Left colon (tissue), 2 donors: Measurements from ENCODE around the gene COG3. TPM values are rescaled to one million over a fixed set of nuclear protein-coding genes. Genes with fewer than 3 reads are reported as not detected.

Source experiments
- ATAC-seq: fragments of 200-7000 bp; cut with Tn5 transposase; one replicate; pipeline ENCODE4 v1.9.1; 2020; ENCODE audit warnings: mild to moderate bottlenecking, moderate library complexity
- DNase-seq, 2 donors: peaks; one replicate each; pipeline ENCODE4 v3.0.0-alpha.2; 2020
- intact Hi-C, 2 donors: fragments of 100-400 bp; cut with DNase I in 1 of 2; cut with micrococcal nuclease in 1 of 2; formaldehyde crosslinking; loops; one replicate each; pipeline versions ENCODE4 v1.11.2 to v1.14.0; 2022; cut with DNase I, micrococcal nuclease
- total RNA-seq, 2 donors: library from RNA; stranded (reverse); fragmentation: NEBNext Ultra II Directional; extraction: Animal tissue kit (Norgen Biotek cat#: 25700); gene quantifications; one replicate each; pipeline ENCODE4 v1.2.1, GENCODE V29; 2021
- donor health status: DM: no; HTN: no; CAD: no.
- donor health status: DM: yes; HTN: yes; CAD: no.

COG3 gene
- total RNA-seq, 2 donors from 2014 or later = 47.7 to 53.7 TPM

GRCh38 chr13:45584816-45585215, 120.1 kb downstream of the COG3 start:
- ATAC-seq (peak; percentile 51), DNase-seq (no peak)
- intact Hi-C loops = no loop called here

Other genes starting within 250 kb of the COG3 start
- 1,000 to 10,000 TPM; 3,363 to 4,788 TPM for gene TPT1, start 123.8 kb upstream of the COG3 start, total RNA-seq
- 10 to 100 TPM; 11.8 to 13.5 TPM for gene SLC25A30, start 46.6 kb upstream of the COG3 start, total RNA-seq
- not detected for gene ERICH6B, start 150.8 kb downstream of the COG3 start, total RNA-seq
- gene CBY2, start 237.4 kb downstream of the COG3 start, total RNA-seq = under 1 TPM in 1 of 2 donors, not detected in 1; 0.31 TPM